ENCODE measurements around the gene CCNY.

Gene CCNY

GRCh38 chr10:35600193-35600592 lies 263.9 kb downstream of the CCNY start:
- DNase-seq: no peak

- no peak for DNase-seq
These were observed 268.9 kb downstream of the CCNY start, which contains the start of gene GJD4 for GRCh38 chr10:35605191-35605590. TSS of gene GJD4 (plus strand) at chr10:35605341. CDS start at chr10:35605568, 227 bp downstream.

- DNase-seq: no peak
These were observed 270.1 kb downstream of the CCNY start for GRCh38 chr10:35606430-35606829.

GRCh38 chr10:35607475-35608327 lies 271.4 kb downstream of the CCNY start:
- DNase-seq: no peak

- DNase-seq: no peak
These were observed 272.0 kb downstream of the CCNY start for GRCh38 chr10:35608328-35608672.

GRCh38 chr10:35611750-35612149 lies 275.4 kb downstream of the CCNY start:
- no peak for DNase-seq

- no peak for DNase-seq
These were observed 276.2 kb downstream of the CCNY start for GRCh38 chr10:35612385-35613106.

GRCh38 chr10:35613107-35613440 lies 276.8 kb downstream of the CCNY start:
- no peak for DNase-seq

- DNase-seq: no peak
These were observed 277.4 kb downstream of the CCNY start for GRCh38 chr10:35613597-35614226.

- DNase-seq: no peak
These were observed 278.0 kb downstream of the CCNY start for GRCh38 chr10:35614312-35614711.

Data from stimulated activated CD4-positive, alpha-beta T cell treated with anti-CD3 and anti-CD28 coated beads, Interleukin-2, amount 100 ng/mL, for 48 hours (primary cell).